GM12878 (cell line): ENCODE results near the gene TM9SF2. TPM values are rescaled to one million over a fixed set of nuclear protein-coding genes. Genes with fewer than 3 reads are reported as not detected.

Experiments
- ATAC-seq: fragments of 200-7000 bp; cut with Tn5 transposase; 3 replicates; pipeline ENCODE4 v1.9.1; 2020; ENCODE audit warnings: mild to moderate bottlenecking, moderate library complexity
- BruUV-seq: library from RNA; stranded (reverse); fragments of 400-500 nt; replicated peaks from 2 replicates; lab custom pipeline; 2021; lab: Mats Ljungman, UMichigan
- CTCF ChIA-PET: fragments of 300-600 bp; sonication (Branson Sonifier 250); formaldehyde crosslinking; extraction: SDS; loops from one replicate; lab custom pipeline; 2021; ENCODE audit warnings: inconsistent platforms; lab: Yijun Ruan, JAX
- POLR2A ChIA-PET: fragments of 350-600 bp; formaldehyde crosslinking; extraction: SDS; loops from one replicate; lab custom pipeline; 2021; ENCODE audit warnings: inconsistent platforms; lab: Charles Lee
- RAD21 ChIA-PET: fragments of 300-600 bp; sonication (Branson Sonifier 250); formaldehyde crosslinking; loops from one replicate; lab custom pipeline; 2023; ENCODE audit warnings: antibody characterized with exemption; ENCODE audit not compliant: unreplicated experiment; lab: Charles Lee
- SMC1A ChIA-PET: fragments of 300-600 bp; sonication (Branson Sonifier 250); formaldehyde crosslinking; loops from one replicate; lab custom pipeline; 2023; ENCODE audit not compliant: unreplicated experiment, uncharacterized antibody; lab: Charles Lee
- DNase-seq: peaks from one replicate; pipeline ENCODE4 v3.0.0-alpha.2; 2011; ENCODE audit warnings: low read depth, low spot score
- FAIRE-seq: peaks from 3 replicates; lab custom pipeline; 2011; peaks lifted over from hg19 to GRCh38; lab: Jason Lieb, UNC
- H2AFZ ChIP-seq: 2 replicates; pipeline ENCODE4 v1.6.0; 2011; ENCODE audit warnings: low read depth, low read length, control low read depth; ENCODE audit not compliant: control insufficient read depth
- H3K27ac ChIP-seq: 2 replicates; pipeline ENCODE4 v1.5.1; 2011; ENCODE audit warnings: control low read depth; ENCODE audit not compliant: control insufficient read depth, insufficient read depth
- H3K27me3 ChIP-seq, 2 experiments: replicated peaks in 1 of 2; 2 replicates each; pipeline versions ENCODE4 v1.6.0 to v1.6.1; 2011; ENCODE audit warnings: low read length in 1 of 2; ENCODE audit not compliant: control insufficient read depth in 2 of 2, insufficient read depth in 2 of 2
- H3K36me3 ChIP-seq, 2 experiments: 2 replicates each; pipeline ENCODE4 v1.5.1; 2011; ENCODE audit warnings: low read length in 1 of 2; ENCODE audit not compliant: control insufficient read depth in 2 of 2, insufficient read depth in 2 of 2
- H3K4me1 ChIP-seq: 2 replicates; pipeline ENCODE4 v1.6.1; 2011; ENCODE audit warnings: mild to moderate bottlenecking, low read length, moderate library complexity, mixed read lengths; ENCODE audit not compliant: control insufficient read depth, insufficient read depth
- H3K4me2 ChIP-seq: 2 replicates; pipeline ENCODE4 v1.6.0; 2011; ENCODE audit warnings: control low read depth; ENCODE audit not compliant: control insufficient read depth, insufficient read depth
- H3K4me3 ChIP-seq: fragments of 200-600 bp; sonication (generic); 2 replicates; pipeline ENCODE4 v1.5.1; 2016
- H3K79me2 ChIP-seq: 2 replicates; pipeline ENCODE4 v1.6.0; 2011; ENCODE audit warnings: low read length; ENCODE audit not compliant: control insufficient read depth, insufficient read depth
- H3K9ac ChIP-seq: 2 replicates; pipeline ENCODE4 v1.8.0; 2011; ENCODE audit warnings: low read length, control low read depth, mixed read lengths; ENCODE audit not compliant: control insufficient read depth, insufficient read depth
- H3K9me3 ChIP-seq: replicated peaks from 3 replicates; pipeline ENCODE4 v1.5.1; 2011; ENCODE audit warnings: mild to moderate bottlenecking, low read length; ENCODE audit not compliant: control insufficient read depth, insufficient read depth
- H4K20me1 ChIP-seq: 2 replicates; pipeline ENCODE4 v1.6.0; 2011; ENCODE audit not compliant: control insufficient read depth, insufficient read depth
- ASH2L ChIP-seq: fragments of 300-600, 200-600 bp; sonication (generic); IDR thresholded peaks from 2 replicates; pipeline ENCODE4 v1.6.1; 2017; ENCODE audit warnings: low read depth, mild to moderate bottlenecking, borderline replicate concordance
- EZH2 ChIP-seq: IDR thresholded peaks from 2 replicates; pipeline ENCODE4 v1.6.1; 2012; ENCODE audit warnings: low read depth, mild to moderate bottlenecking, control low read depth, inconsistent platforms, low read length, borderline replicate concordance; ENCODE audit not compliant: control insufficient read depth
- JUND ChIP-seq: IDR thresholded peaks from 2 replicates; pipeline ENCODE4 v1.6.1; 2012; ENCODE audit warnings: low read depth, mild to moderate bottlenecking, low read length, improper control_type of control experiment, moderate library complexity
- KLF5 ChIP-seq: fragments of 450-650 bp; IDR thresholded peaks from 2 replicates; pipeline ENCODE4 v1.6.1; 2014; ENCODE audit warnings: mild to moderate bottlenecking; ENCODE audit not compliant: partially characterized antibody
- LARP7 ChIP-seq: fragments of 450-650 bp; IDR thresholded peaks from 2 replicates; pipeline ENCODE4 v1.6.1; 2017; ENCODE audit warnings: mild to moderate bottlenecking
- POU2F2 ChIP-seq: IDR thresholded peaks from 3 replicates; pipeline ENCODE4 v1.6.1; 2011; ENCODE audit warnings: low read depth, mild to moderate bottlenecking, low read length, borderline replicate concordance
- SMC3 ChIP-seq: IDR thresholded peaks from 2 replicates; pipeline ENCODE4 v1.6.1; 2011; ENCODE audit warnings: low read length, improper control_type of control experiment, borderline replicate concordance
- SPI1 ChIP-seq: IDR thresholded peaks from 2 replicates; pipeline ENCODE4 v1.6.1; 2011; ENCODE audit warnings: low read depth, mild to moderate bottlenecking, low read length, moderate library complexity, borderline replicate concordance; ENCODE audit not compliant: insufficient read depth
- STAT3 ChIP-seq: IDR thresholded peaks from 2 replicates; pipeline ENCODE4 v1.6.1; 2011; ENCODE audit warnings: low read depth, low read length, improper control_type of control experiment
- TCF12 ChIP-seq: IDR thresholded peaks from 2 replicates; pipeline ENCODE4 v1.6.1; 2011; ENCODE audit warnings: low read depth, mild to moderate bottlenecking, low read length
- WGBS: methylation state at CpG from one replicate; pipeline ENCODE4 v1.1.6; 2016; ENCODE audit warnings: low lambda C conversion rate; ENCODE audit not compliant: insufficient replicate concordance, insufficient coverage; ENCODE audit errors: missing lambda C conversion rate; 5-methylcytosine and 5-hydroxymethylcytosine counted together
- in situ Hi-C: fragments of 300-500 bp; cut with MboI; formaldehyde crosslinking; loops from 9 replicates; pipeline ENCODE4 v1.14.3; 2018; ENCODE audit warnings: mixed read lengths
- intact Hi-C: fragments of 100-400 bp; cut with micrococcal nuclease; formaldehyde crosslinking; loops from one replicate; pipeline ENCODE4 v1.14.2; 2022; ENCODE audit not compliant: unreplicated experiment
- polyA plus RNA-seq, 11 experiments: library from polyadenylated mRNA; depleted of rRNA in 4 of 11; unstranded in 6 of 11; stranded (reverse) in 5 of 11; fragments of >200 nt; fragmentation: Nextera tagmentation in 4 of 11; fragmentation: Illumina TruSeq in 1 of 11; extraction: Ambion mirVana in 4 of 11; extraction: Trizol in 1 of 11; gene quantifications; 1 replicate in 1 of 11; 2 replicates in 10 of 11; pipeline versions ENCODE4 v1.2.1 to v1.2.3, GENCODE V29; 2011 to 2016; ENCODE audit warnings: inconsistent platforms in 2 of 11, missing spikeins in 2 of 11, low read depth in 1 of 11
- total RNA-seq, 4 experiments: library from RNA; depleted of rRNA in 3 of 4; stranded (reverse); fragments of >200 nt in 3 of 4; fragmentation: Illumina TruSeq in 1 of 4; extraction: Trizol in 1 of 4; gene quantifications; 2 replicates each; pipeline versions ENCODE4 v1.2.1 to v1.2.3, GENCODE V29; 2013 to 2021
- TF ChIP-seq, protein P1 (sequence below): fragments of 450-650 bp; IDR thresholded peaks from 2 replicates; pipeline ENCODE4 v1.6.1; 2014; ENCODE audit warnings: mild to moderate bottlenecking
- TF ChIP-seq, protein P2 (sequence below): fragments of 450-650 bp; IDR thresholded peaks from 2 replicates; pipeline ENCODE4 v1.6.1; 2016; ENCODE audit warnings: mild to moderate bottlenecking
- TF ChIP-seq, protein P3 (sequence below): fragments of 450-650 bp; IDR thresholded peaks from 2 replicates; pipeline ENCODE4 v1.6.1; 2017; ENCODE audit warnings: low read depth, mild to moderate bottlenecking, moderate library complexity

TM9SF2 gene
- total and polyA plus RNA-seq, 10 of the 15 experiments (the other 5 are each of a cell fraction or from before 2014, with no cell fraction given) = 34.6 to 128 (median 79.2) TPM

DNA sequence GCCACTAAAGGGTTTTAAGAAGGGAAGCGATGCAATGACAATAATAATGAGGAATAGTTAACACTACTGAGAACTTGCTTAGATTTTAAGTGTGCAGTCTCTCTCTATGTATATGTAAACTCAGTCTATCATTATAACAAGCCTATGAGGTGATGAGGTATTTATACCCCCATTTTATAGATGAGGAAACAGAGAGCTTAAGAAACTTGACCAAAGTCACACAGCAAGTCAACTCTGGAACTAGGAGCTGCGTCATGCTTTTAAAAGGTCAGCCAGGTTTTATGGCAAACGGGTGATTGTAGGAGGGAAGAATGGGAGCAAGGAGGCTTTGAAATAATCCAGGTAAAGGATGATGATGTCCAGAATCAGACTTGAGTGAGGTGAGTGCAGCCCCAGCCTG, 103.4 kb downstream of the TM9SF2 start:
- H3K36me3 ChIP-seq = no peaks in the 10 kb centered on the region
- RAD21 ChIA-PET = no interaction called here
- H2AFZ ChIP-seq = no peak overlapping the region
- WGBS = 98% methylated on average over 3 of the region's 3 CpGs
- intact Hi-C loops = loop anchor here (5.0 to 10.0 kb wide), 3 partner anchors 62 to 340 kb away; no protein-coding TSS in a partner anchor
- H3K9me3 ChIP-seq = no peaks in the 10 kb centered on the region
- no peak overlapping the region for H3K27ac ChIP-seq
- H4K20me1 ChIP-seq = no peaks in the 10 kb centered on the region
- no TSS peak for BruUV-seq
- no peak for DNase-seq
- TF ChIP-seq POU2F2 (no peak), TCF12 (no peak), LARP7 (no peak), JUND (no peak), SPI1 (no peak), STAT3 (no peak), EZH2 (no peak), SMC3 (no peak), ASH2L (no peak), KLF5 (no peak)
- TF ChIP-seq, protein P1, sequence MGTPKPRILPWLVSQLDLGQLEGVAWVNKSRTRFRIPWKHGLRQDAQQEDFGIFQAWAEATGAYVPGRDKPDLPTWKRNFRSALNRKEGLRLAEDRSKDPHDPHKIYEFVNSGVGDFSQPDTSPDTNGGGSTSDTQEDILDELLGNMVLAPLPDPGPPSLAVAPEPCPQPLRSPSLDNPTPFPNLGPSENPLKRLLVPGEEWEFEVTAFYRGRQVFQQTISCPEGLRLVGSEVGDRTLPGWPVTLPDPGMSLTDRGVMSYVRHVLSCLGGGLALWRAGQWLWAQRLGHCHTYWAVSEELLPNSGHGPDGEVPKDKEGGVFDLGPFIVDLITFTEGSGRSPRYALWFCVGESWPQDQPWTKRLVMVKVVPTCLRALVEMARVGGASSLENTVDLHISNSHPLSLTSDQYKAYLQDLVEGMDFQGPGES = no peak
- TF ChIP-seq, protein P2, sequence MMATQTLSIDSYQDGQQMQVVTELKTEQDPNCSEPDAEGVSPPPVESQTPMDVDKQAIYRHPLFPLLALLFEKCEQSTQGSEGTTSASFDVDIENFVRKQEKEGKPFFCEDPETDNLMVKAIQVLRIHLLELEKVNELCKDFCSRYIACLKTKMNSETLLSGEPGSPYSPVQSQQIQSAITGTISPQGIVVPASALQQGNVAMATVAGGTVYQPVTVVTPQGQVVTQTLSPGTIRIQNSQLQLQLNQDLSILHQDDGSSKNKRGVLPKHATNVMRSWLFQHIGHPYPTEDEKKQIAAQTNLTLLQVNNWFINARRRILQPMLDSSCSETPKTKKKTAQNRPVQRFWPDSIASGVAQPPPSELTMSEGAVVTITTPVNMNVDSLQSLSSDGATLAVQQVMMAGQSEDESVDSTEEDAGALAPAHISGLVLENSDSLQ = no peak
- TF ChIP-seq, protein P3, sequence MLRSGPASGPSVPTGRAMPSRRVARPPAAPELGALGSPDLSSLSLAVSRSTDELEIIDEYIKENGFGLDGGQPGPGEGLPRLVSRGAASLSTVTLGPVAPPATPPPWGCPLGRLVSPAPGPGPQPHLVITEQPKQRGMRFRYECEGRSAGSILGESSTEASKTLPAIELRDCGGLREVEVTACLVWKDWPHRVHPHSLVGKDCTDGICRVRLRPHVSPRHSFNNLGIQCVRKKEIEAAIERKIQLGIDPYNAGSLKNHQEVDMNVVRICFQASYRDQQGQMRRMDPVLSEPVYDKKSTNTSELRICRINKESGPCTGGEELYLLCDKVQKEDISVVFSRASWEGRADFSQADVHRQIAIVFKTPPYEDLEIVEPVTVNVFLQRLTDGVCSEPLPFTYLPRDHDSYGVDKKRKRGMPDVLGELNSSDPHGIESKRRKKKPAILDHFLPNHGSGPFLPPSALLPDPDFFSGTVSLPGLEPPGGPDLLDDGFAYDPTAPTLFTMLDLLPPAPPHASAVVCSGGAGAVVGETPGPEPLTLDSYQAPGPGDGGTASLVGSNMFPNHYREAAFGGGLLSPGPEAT = no peak
- TF ChIP-seq, all 136 proteins: peak for 0
- ChIA-PET SMC1A (no interaction called here), POLR2A (no interaction called here), CTCF (no interaction called here)
- no peaks in the 10 kb centered on the region for H3K79me2 ChIP-seq
- no peak overlapping the region for H3K4me2 ChIP-seq
- no peaks in the 10 kb centered on the region; a peak in 1 of 4 replicates for H3K27me3 ChIP-seq
- no peak overlapping the region for H3K4me3 ChIP-seq
- FAIRE-seq (no peak), ATAC-seq (no peak)
- H3K4me1 ChIP-seq = peaks cover 10% of the 10 kb centered on the region
- H3K9ac ChIP-seq = no peak overlapping the region
- in situ Hi-C loops = no loop called here
